Liver (tissue), 3 donors: Measurements from ENCODE around the gene HNRNPC.

ENCODE experiments used
- ATF3 ChIP-seq: IDR thresholded peaks from 2 replicates; pipeline ENCODE4 v1.6.1; 2016; ENCODE audit warnings: antibody characterized with exemption
- CTCF ChIP-seq: fragments of 150-350 bp; IDR thresholded peaks from 2 replicates; pipeline ENCODE4 v1.5.1; 2017; ENCODE audit warnings: improper control_type of control experiment, low read depth, low read length; ENCODE audit not compliant: missing input control
- EGR1 ChIP-seq, 2 donors: IDR thresholded peaks; 2 replicates each; pipeline ENCODE4 v1.6.1; 2016 to 2018; ENCODE audit warnings: antibody characterized with exemption in 2 of 2, low read depth in 2 of 2
- GABPA ChIP-seq, 2 donors: IDR thresholded peaks in 1 of 2; conservative IDR thresholded peaks in 1 of 2; 2 replicates each; pipeline ENCODE4 v1.6.1; 2016; ENCODE audit warnings: antibody characterized with exemption in 2 of 2, mild to moderate bottlenecking in 1 of 2, moderate library complexity in 1 of 2
- JUND ChIP-seq, 2 donors: IDR thresholded peaks; 2 replicates each; pipeline ENCODE4 v1.6.1; 2016; ENCODE audit warnings: antibody characterized with exemption in 2 of 2
- MAX ChIP-seq: IDR thresholded peaks from 2 replicates; pipeline ENCODE4 v1.6.1; 2016; ENCODE audit warnings: antibody characterized with exemption
- REST ChIP-seq: IDR thresholded peaks from 2 replicates; pipeline ENCODE4 v1.6.1; 2016; ENCODE audit warnings: antibody characterized with exemption, mild to moderate bottlenecking
- RXRA ChIP-seq, 2 donors: IDR thresholded peaks; 2 replicates each; pipeline ENCODE4 v1.6.1; 2017 to 2018; ENCODE audit warnings: antibody characterized with exemption in 2 of 2, mild to moderate bottlenecking in 1 of 2
- SP1 ChIP-seq: IDR thresholded peaks from 2 replicates; pipeline ENCODE4 v1.6.1; 2018; ENCODE audit warnings: antibody characterized with exemption, mild to moderate bottlenecking
- TAF1 ChIP-seq: conservative IDR thresholded peaks from 2 replicates; pipeline ENCODE4 v1.6.1; 2016; ENCODE audit warnings: antibody characterized with exemption, mild to moderate bottlenecking
- YY1 ChIP-seq: IDR thresholded peaks from 2 replicates; pipeline ENCODE4 v1.6.1; 2016; ENCODE audit warnings: antibody characterized with exemption, mild to moderate bottlenecking
- donor health status: healthy.
- donor health status: healthy.

- TF ChIP-seq ATF3 (no peak), JUND (IDR thresholded peaks at IDR 0.05) (no peak), CTCF (no peak), TAF1 (no peak), YY1 (no peak), EGR1 (IDR thresholded peaks at IDR 0.05; ENCODE audit: low read depth in 2 of 2) (no peak), REST (no peak), GABPA (IDR thresholded peaks at IDR 0.05 in 1 of 2, conservative IDR thresholded peaks at IDR 0.05 in 1 of 2) (no peak), RXRA (IDR thresholded peaks at IDR 0.05) (no peak), SP1 (no peak), MAX (no peak)
These were observed 71.6 kb downstream of the HNRNPC start for GRCh38 chr14:21197418-21198205.
